Urothelium cell line (cell line): Measurements from ENCODE around the gene RPL28.

Experiments used
- DNase-seq: peaks from one replicate; pipeline ENCODE4 v3.0.0; 2011; ENCODE audit warnings: low spot score, mixed read lengths
- FAIRE-seq: peaks from 2 replicates; lab custom pipeline; 2011; peaks lifted over from hg19 to GRCh38; lab: Jason Lieb, UNC

The RPL28 gene

GRCh38 chr19:55353356-55353802 is 32.4 kb upstream of the RPL28 start:
- DNase-seq (no peak), FAIRE-seq (no peak)

DNA sequence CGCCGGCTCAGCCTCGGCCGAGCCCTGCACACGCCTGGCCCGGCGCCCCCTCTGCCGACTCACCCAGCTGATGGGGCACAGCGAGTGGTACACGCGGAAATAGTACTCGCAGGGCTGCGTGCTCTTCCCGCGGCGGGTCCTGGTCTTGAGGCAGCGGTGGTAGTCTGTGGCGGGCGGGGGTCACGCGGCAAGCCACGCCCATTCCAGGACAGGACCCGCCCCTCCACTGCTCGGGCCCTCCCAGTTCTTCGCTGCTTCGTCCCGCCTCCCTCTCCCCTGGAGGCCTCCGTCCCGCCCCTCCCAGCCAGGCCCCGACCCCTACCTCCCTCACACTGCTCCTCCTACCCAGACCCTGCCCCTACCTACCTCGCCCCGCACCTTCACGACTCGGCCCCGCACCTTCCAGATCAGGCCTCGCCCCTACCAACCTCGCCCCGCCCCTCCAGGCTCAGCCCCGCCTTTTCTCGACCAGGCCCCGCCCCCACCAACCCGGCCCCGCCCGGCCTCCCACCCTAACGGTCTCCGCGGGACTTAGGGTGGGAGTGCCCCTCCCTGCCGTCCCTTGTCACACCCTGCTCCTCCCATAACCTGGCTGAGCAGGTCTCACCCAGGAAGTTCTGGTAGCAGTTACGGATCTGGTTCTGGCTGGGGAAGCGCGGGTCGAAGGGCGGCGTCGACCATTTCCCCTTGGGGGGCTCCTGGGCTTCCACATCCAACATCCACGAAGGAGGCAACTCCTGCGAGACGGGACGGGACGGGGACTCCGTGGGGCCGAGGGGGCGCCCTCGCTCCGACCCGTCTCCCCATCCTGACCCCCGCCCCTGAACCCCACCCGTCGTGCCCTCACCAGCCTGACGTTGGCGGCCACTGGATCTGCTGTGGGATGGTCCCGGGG is 31.7 kb upstream of the RPL28 start:
- FAIRE-seq: no peak
- peak; percentile 41 for DNase-seq

- FAIRE-seq: no peak
- DNase-seq: no peak
Measured at GRCh38 chr19:55354698-55355212, 31.0 kb upstream of the RPL28 start, which contains the start of gene COX6B2. Gene COX6B2, minus strand, starts transcription at chr19:55354719. Its CDS starts 198 bp downstream, at chr19:55354521.

DNA sequence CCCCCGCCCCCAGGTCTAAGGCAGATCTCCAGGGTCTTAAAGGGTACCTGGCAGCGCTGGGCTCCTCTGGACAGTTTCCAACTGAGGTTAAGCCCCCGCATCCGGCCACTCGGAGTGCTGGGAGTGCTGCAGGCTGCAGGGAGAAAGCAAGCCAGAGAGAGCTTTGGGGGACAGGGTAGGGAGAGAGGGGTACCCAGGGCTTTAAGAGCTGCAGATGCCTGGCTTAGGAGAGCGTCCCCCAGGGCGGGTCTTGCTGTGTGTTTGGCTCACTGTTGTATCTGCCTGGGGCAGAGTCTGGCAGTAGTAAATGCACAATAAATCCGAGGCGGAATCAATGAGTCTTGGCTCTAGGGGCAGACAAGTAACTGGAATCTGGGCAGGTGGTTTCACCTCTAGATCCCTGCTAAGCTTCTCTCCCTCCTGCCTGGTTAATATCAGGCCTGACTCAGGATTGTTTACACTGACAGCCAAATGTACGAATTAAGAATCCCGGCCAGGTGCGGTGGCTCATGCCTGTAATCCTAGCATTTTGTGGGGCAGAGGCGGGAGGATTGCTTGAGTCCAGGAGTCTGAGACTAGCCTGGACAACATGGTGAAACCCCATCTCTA is 30.4 kb upstream of the RPL28 start:
- FAIRE-seq (no peak), DNase-seq (no peak)

- DNase-seq (no peak), FAIRE-seq (no peak)
Measured at GRCh38 chr19:55358493-55358892, 27.2 kb upstream of the RPL28 start.

DNA sequence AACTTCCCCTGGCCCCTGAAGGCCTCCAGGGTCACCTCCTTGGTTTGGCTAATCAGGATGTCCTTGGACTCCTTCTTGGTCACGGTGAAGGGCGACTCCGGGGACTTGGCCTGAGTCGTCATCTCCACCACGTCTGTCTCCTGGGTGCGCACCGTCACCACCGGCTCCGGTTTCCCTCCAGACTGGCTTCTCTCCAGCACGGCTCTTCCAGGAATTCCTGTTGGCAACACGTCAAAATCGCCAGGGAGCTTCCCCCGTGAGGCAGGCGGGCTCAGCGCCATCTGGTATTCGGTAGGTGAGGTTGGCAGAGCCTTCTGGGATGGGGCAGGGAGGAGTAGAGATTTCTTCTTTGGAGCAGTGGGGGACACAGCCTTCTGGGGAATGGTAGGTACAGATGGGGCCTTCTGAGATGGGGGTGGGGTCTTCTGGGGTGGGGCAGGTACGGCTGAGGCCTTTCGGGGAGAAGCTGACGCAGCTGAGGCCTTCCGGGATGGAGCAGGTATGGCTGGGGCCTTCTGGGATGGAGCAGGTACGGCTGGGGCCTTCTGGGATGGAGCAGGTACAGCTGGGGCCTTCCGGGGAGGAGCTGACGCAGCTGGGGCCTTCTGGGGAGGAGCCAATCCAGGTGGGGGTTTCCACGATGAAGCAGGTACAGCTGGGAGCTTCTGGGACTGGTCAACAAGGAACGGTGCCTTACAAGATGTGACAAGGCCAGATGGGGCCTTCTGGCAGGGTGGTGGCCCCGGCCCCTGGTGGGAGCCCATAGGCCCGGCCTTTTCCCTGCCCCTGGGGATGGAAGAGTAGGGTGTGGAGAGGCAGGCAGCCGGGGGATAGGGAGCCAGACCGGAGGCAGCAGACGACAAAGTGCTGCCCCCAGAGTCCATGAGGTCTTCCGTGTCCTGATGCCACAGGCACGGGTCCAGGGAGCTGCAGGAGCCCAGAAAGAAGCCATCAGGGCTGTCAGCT is 26.5 kb upstream of the RPL28 start:
- DNase-seq: peak; percentile 45
- FAIRE-seq: no peak

GRCh38 chr19:55360902-55361301 is 24.8 kb upstream of the RPL28 start:
- FAIRE-seq (no peak), DNase-seq (no peak)

DNA sequence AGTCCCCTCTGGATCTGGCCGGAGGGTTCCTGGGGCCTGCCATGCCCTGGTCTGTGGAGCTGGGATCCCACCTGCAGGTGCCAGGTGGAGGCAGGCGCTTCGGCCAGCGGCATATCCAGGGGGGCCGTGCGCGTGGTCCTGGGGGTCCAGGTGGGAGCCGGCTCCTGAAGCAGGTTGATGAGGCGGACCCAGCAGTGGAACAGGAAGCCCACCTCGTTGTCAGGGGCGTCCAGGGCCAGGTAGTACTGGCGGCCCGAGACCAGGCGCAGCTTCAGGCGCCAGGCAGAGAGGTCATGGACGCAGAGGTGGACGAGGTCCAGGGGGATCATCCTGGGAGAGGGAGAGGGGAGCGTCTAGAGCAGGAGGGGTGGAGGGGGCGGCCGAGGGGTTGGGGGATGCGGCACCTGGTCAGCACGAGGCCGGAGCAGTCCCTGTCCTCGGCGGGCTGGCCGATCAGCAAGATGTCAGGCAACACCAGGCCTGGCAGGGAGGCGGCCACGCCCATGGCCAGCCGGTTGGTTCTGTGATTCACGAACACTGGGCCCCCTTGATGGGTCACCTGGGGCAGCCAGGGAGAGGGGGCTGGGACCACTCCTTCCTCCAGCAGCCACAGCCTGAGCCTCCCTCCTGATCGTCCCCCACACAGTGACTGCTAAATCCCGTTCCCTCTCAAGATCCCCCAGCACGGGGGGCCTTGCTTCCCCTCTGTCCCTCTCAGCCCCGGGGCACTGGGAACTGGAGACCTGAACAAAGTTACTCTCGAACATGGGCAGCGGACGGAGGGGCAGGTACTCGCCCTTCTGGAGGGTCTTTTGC is 23.4 kb upstream of the RPL28 start:
- DNase-seq (no peak), FAIRE-seq (no peak)

- no peak for FAIRE-seq
Measured at GRCh38 chr19:55362990-55363716, 22.6 kb upstream of the RPL28 start, which contains the start of gene GARIN5B. Gene GARIN5B, minus strand, starts transcription at chr19:55363260. Its CDS starts 194 bp downstream, at chr19:55363066.

GRCh38 chr19:55365245-55365644 is 20.5 kb upstream of the RPL28 start:
- FAIRE-seq: no peak
- DNase-seq: no peak

More at GRCh38 chr19:55362990-55363716, 22.6 kb upstream of the RPL28 start, which contains the start of gene GARIN5B:
- DNase-seq: no peak

DNA sequence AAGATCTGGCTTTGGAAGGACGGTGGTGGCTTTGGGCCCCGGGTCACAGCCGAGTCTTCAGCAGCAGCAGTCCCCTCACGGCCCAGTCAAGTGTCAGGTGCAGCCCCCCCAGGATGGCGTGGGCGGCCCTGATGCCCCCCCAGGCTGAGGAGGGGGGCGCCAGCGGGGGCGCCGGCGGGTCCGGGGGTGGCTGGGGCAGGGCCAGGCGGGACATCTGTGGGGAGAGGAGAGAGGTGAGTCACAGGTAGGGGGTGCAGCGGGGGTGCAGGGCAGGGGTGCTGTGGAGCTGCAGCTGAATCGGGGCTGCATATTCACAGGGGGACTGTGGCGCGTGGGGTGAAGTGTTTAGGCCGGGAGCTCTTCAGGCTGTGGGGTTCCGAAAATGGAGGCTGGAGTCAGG is 19.8 kb upstream of the RPL28 start:
- FAIRE-seq (no peak), DNase-seq (no peak)

DNA sequence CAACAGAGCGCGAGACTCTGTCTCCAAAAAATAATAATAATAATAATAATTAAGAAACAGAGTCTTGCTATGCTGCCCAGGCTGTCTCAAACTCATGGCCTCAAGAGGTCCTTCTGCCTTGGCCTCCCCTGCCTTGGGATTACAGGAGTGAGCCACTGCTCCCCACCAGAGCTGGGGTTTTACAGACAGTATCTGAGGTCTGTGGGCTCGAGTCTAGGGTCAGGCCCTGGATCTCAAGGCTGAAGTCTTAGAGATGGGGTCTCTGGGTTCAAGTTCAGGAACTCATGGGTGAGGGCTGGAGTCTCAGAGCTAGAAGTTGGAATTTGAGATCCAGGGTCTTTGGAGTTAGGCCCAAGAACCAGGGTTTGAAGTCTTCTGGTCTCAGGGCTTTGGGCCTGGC is 18.9 kb upstream of the RPL28 start:
- FAIRE-seq: no peak
- no peak for DNase-seq

DNA sequence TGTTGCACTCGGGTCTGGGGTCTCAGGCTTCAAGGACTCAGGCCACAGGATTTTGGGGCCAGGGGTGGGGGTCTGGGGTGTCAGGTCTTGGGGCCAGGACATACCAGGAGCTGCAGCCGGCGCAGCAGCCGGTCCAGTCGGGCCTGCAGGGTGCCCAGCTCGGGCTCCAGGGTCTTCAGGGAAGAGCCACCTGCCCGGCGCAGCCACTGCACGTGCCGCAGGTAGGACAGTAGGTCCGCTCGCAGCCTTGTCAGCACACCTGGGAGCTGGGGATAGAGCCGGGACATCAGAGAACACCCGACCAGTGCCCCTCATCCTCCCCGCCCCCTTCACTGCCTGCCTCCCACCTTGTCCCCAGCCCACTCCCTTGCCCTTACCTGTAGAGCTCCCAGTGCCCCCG is 17.6 kb upstream of the RPL28 start:
- no peak for DNase-seq
- FAIRE-seq: no peak

- no peak for FAIRE-seq
- peak; percentile 85 for DNase-seq
Measured at GRCh38 chr19:55368701-55369563, 16.8 kb upstream of the RPL28 start.

DNA sequence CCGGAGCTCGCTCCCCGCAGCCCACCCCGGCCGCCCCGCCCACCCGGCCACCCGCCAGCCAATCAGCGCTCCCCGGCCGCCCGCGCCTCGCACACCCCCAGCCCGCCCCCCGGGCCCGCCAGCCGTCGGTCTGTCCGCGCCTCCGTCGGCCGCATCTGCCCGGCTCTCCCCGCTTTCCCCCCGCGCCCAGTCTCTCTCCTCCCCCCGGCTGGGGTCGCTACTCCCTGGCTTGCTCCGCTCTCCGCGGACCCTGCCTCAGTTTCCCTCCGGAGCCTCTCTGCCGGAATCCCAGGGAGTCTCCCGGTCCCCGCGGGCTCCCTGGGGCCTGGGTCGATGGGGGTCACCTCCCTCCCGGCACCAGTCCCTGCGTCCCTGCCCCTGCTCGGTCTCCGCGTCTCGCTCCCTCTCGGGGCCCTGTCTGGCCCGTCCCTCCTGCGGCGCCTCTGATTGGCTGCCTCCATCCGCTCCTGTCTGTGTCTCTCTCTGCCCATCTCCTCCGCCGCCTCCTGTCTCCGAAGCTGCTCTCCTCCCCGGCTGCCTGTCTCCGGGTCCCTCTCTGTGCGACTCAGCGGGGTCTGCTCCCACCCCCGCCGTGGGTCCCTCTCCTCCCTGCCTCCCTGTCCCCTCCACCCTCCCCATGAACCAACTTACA is 16.0 kb upstream of the RPL28 start:
- DNase-seq (peak; percentile 90), FAIRE-seq (no peak)

- FAIRE-seq (peak; percentile 79), DNase-seq (peak; percentile 84)
Measured at GRCh38 chr19:55370305-55370988, 15.3 kb upstream of the RPL28 start, which contains the start of gene IL11. Gene IL11, minus strand, starts transcription at chr19:55370463. Its CDS starts 153 bp downstream, at chr19:55370310.
